ENCODE data around the gene RYR1.
"Not testable (repeated sequence)": the region's sequence is repeated elsewhere in the genome, so short reads cannot be mapped to it uniquely, and the experiment has no call there.

- TF ChIP-seq POLR2A (IDR thresholded peaks at IDR 0.05; ENCODE audit: borderline replicate concordance, extremely low read depth, insufficient read depth, insufficient read length); RAD21 (IDR thresholded peaks at IDR 0.05; ENCODE audit: low read depth): not testable (repeated sequence)
- TF ChIP-seq, protein P1, sequence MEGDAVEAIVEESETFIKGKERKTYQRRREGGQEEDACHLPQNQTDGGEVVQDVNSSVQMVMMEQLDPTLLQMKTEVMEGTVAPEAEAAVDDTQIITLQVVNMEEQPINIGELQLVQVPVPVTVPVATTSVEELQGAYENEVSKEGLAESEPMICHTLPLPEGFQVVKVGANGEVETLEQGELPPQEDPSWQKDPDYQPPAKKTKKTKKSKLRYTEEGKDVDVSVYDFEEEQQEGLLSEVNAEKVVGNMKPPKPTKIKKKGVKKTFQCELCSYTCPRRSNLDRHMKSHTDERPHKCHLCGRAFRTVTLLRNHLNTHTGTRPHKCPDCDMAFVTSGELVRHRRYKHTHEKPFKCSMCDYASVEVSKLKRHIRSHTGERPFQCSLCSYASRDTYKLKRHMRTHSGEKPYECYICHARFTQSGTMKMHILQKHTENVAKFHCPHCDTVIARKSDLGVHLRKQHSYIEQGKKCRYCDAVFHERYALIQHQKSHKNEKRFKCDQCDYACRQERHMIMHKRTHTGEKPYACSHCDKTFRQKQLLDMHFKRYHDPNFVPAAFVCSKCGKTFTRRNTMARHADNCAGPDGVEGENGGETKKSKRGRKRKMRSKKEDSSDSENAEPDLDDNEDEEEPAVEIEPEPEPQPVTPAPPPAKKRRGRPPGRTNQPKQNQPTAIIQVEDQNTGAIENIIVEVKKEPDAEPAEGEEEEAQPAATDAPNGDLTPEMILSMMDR (IDR thresholded peaks at IDR 0.05 in 2 of 3, conservative IDR thresholded peaks at IDR 0.05 in 1 of 3; ENCODE audit: borderline replicate concordance in 1 of 3, insufficient read depth in 1 of 3, low read depth in 2 of 3, low read length in 2 of 3): not testable (repeated sequence)
Observed at GRCh38 chr19:38602856-38603255, 169.4 kb downstream of the RYR1 start.

All from HCT116 (cell line).